ENCODE results near the gene KCNJ8. TPM values are rescaled to one million over a fixed set of nuclear protein-coding genes. Genes with fewer than 3 reads are reported as not detected.

The KCNJ8 gene
- total and polyA plus RNA-seq, 12 donors, result 13.8 to 128 (median 54.8) TPM

- intact Hi-C loops (cut with DNase I), result loop anchor here in 6 of 10 donors (2.0 to 5.0 kb wide), 6 partner anchors 44 to 169 kb away; partner anchors contain the start of gene ABCC9 (in 6 of the 6)
- H3K4me3 ChIP-seq, result peak overlapping the region; percentile 30 to 78 (median 70)
- peaks cover 0 to 38% (median 6%) of the 10 kb centered on the region in 9 donors for H3K4me1 ChIP-seq
- DNase-seq (peak; percentile 67 to 68), ATAC-seq (peak; percentile 16 to 55 (median 44))
- H3K27me3 ChIP-seq, result peaks cover 0 to 51% (median 0%) of the 10 kb centered on the region in 7 donors
- peak overlapping the region; percentile 82 to 97 (median 91) for H3K27ac ChIP-seq
- TF ChIP-seq CTCF (IDR thresholded peaks at IDR 0.05), result peak in 8 of 9 donors; percentile 13 to 62 (median 44)
- WGBS, 2 donors, result 3 to 12% methylated on average over 23 of the region's 23 CpGs
- peaks cover 0 to 43% (median 0%) of the 10 kb centered on the region in 9 donors for H3K36me3 ChIP-seq
- no peaks in the 10 kb centered on the region for H3K9me3 ChIP-seq
Measured at GRCh38 chr12:21773263-21773741, 1.2 kb downstream of the KCNJ8 start.

GRCh38 chr12:21771311-21771710 lies 3.2 kb downstream of the KCNJ8 start:
- DNase-seq (no peak), ATAC-seq (no peak)
- peaks cover 0 to 55% (median 0%) of the 10 kb centered on the region in 9 donors for H3K36me3 ChIP-seq
- H3K27ac ChIP-seq, result peak overlapping the region; percentile 2 to 94 (median 88)
- H3K9me3 ChIP-seq, result no peaks in the 10 kb centered on the region
- no peak for TF ChIP-seq CTCF (IDR thresholded peaks at IDR 0.05)
- H3K4me1 ChIP-seq, result peaks cover 0 to 29% (median 6%) of the 10 kb centered on the region in 9 donors
- peak overlapping the region in 9 of 10 donors; percentile 5 to 75 (median 68) for H3K4me3 ChIP-seq
- intact Hi-C loops (cut with DNase I), result loop anchor here in 6 of 10 donors (5.0 kb wide), 5 partner anchors 46 to 171 kb away; partner anchors contain the start of gene ABCC9 (in 5 of the 6)
- 52 to 54% methylated on average over 1 of the region's 1 CpG for WGBS, 2 donors
- peaks cover 0 to 46% (median 0%) of the 10 kb centered on the region in 7 donors for H3K27me3 ChIP-seq

GRCh38 chr12:21769307-21769706 lies 5.2 kb downstream of the KCNJ8 start:
- DNase-seq (no peak), ATAC-seq (no peak)
- no peaks in the 10 kb centered on the region for H3K9me3 ChIP-seq
- WGBS, 2 donors, result 72 to 81% methylated on average over 2 of the region's 2 CpGs
- peak overlapping the region in 6 of 10 donors; percentile 9 to 94 (median 70) for H3K27ac ChIP-seq
- peaks cover 0 to 20% (median 6%) of the 10 kb centered on the region in 9 donors for H3K4me1 ChIP-seq
- peaks cover 0 to 26% (median 0%) of the 10 kb centered on the region in 7 donors for H3K27me3 ChIP-seq
- peaks cover 0 to 71% (median 5%) of the 10 kb centered on the region in 9 donors for H3K36me3 ChIP-seq
- intact Hi-C loops (cut with DNase I), result loop anchor here in 5 of 10 donors (5.0 to 10.0 kb wide), 4 partner anchors 55 to 225 kb away; no protein-coding TSS in a partner anchor
- no peak for TF ChIP-seq CTCF (IDR thresholded peaks at IDR 0.05)
- peak overlapping the region in 3 of 10 donors; percentile 6 to 75 (median 15) for H3K4me3 ChIP-seq

- Histone ChIP-seq H3K27ac (no peak overlapping the region), H3K9me3 (no peaks in the 10 kb centered on the region), H3K27me3 (no peaks in the 10 kb centered on the region), H3K36me3 (peaks cover 0 to 61% (median 5%) of the 10 kb centered on the region in 9 donors), H3K4me3 (no peak overlapping the region), H3K4me1 (peaks cover 0 to 12% (median 0%) of the 10 kb centered on the region in 9 donors)
- ATAC-seq (no peak), DNase-seq (no peak)
- intact Hi-C loops (cut with DNase I), result loop anchor here in 5 of 10 donors (5.0 to 10.0 kb wide), 4 partner anchors 52 to 228 kb away; no protein-coding TSS in a partner anchor
- TF ChIP-seq CTCF (IDR thresholded peaks at IDR 0.05), result no peak
- 79 to 91% methylated on average over 2 of the region's 2 CpGs for WGBS, 2 donors
Measured at GRCh38 chr12:21766403-21766802, 8.1 kb downstream of the KCNJ8 start.
